Mesenchymal stem cell (in vitro differentiated cells and primary cell): ENCODE results near the gene MUC5AC. TPM values are rescaled to one million over a fixed set of nuclear protein-coding genes. Genes with fewer than 3 reads are reported as not detected.
A peak's percentile ranks its signal among the peaks of the same experiment; 100 is the strongest.

Experiments used
- DNase-seq: peaks from one replicate; pipeline ENCODE4 v3.0.0-alpha.2; 2013
- H2AFZ ChIP-seq: one replicate; pipeline ENCODE4 v1.6.1; 2013; ENCODE audit warnings: low read depth, mild to moderate bottlenecking, control low read depth, inconsistent platforms, low read length, moderate library complexity
- H2AK5ac ChIP-seq: 2 replicates; pipeline ENCODE4 v1.6.1; 2013; ENCODE audit warnings: low read length, moderate library complexity, mild to moderate bottlenecking, inconsistent platforms; ENCODE audit not compliant: severe bottlenecking
- H2BK120ac ChIP-seq: one replicate; pipeline ENCODE4 v1.6.1; 2013; ENCODE audit warnings: low read depth, mild to moderate bottlenecking, inconsistent platforms, low read length, moderate library complexity
- H2BK12ac ChIP-seq, 2 experiments: one replicate each; pipeline ENCODE4 v1.6.1; 2013; ENCODE audit warnings: inconsistent platforms in 2 of 2, low read length in 2 of 2, mild to moderate bottlenecking in 2 of 2, moderate library complexity in 2 of 2, control low read depth in 1 of 2
- H2BK15ac ChIP-seq: one replicate; pipeline ENCODE4 v1.6.1; 2013; ENCODE audit warnings: mild to moderate bottlenecking, low read depth, inconsistent platforms; ENCODE audit not compliant: poor library complexity, severe bottlenecking
- H2BK5ac ChIP-seq: 2 replicates; pipeline ENCODE4 v1.6.1; 2013; ENCODE audit warnings: low read depth, mild to moderate bottlenecking, low read length, control low read depth, inconsistent platforms; ENCODE audit not compliant: poor library complexity, severe bottlenecking
- H3K14ac ChIP-seq, 2 experiments: one replicate each; pipeline ENCODE4 v1.6.1; 2013; ENCODE audit warnings: inconsistent platforms in 2 of 2, low read length in 2 of 2, control low read depth in 1 of 2, mild to moderate bottlenecking in 1 of 2, moderate library complexity in 1 of 2
- H3K18ac ChIP-seq, 2 experiments: one replicate each; pipeline ENCODE4 v1.6.1; 2013; ENCODE audit warnings: inconsistent platforms in 2 of 2, low read length in 2 of 2, control low read depth in 1 of 2, low read depth in 1 of 2, mild to moderate bottlenecking in 1 of 2
- H3K23ac ChIP-seq, 2 experiments: one replicate each; pipeline ENCODE4 v1.6.1; 2013; ENCODE audit warnings: inconsistent platforms in 2 of 2, low read length in 2 of 2, mild to moderate bottlenecking in 2 of 2, moderate library complexity in 2 of 2, control low read depth in 1 of 2
- H3K27ac ChIP-seq: 2 replicates; pipeline ENCODE4 v1.5.1; 2013; ENCODE audit warnings: mild to moderate bottlenecking, moderate library complexity, low read length, control low read depth, inconsistent platforms; ENCODE audit not compliant: poor library complexity, severe bottlenecking
- H3K27me3 ChIP-seq, 2 experiments: 2 replicates each; pipeline versions ENCODE4 v1.6.1 to v1.7.0; 2013; ENCODE audit warnings: low read length in 2 of 2, mild to moderate bottlenecking in 2 of 2, moderate library complexity in 2 of 2, control low read depth in 1 of 2, inconsistent platforms in 1 of 2; ENCODE audit not compliant: control insufficient read depth in 1 of 2, insufficient read depth in 1 of 2
- H3K36me3 ChIP-seq, 2 experiments: 2 replicates each; pipeline versions ENCODE4 v1.6.1 to v1.7.0; 2013; ENCODE audit warnings: low read length in 2 of 2, control low read depth in 1 of 2, inconsistent platforms in 1 of 2, low read depth in 1 of 2, mild to moderate bottlenecking in 1 of 2; ENCODE audit not compliant: insufficient read depth in 2 of 2, control insufficient read depth in 1 of 2
- H3K4ac ChIP-seq, 2 experiments: one replicate each; pipeline ENCODE4 v1.6.1; 2013; ENCODE audit warnings: inconsistent platforms in 2 of 2, low read length in 2 of 2, mild to moderate bottlenecking in 2 of 2, moderate library complexity in 2 of 2, control low read depth in 1 of 2, low read depth in 1 of 2
- H3K4me1 ChIP-seq: 2 replicates; pipeline ENCODE4 v1.6.1; 2013; ENCODE audit warnings: low read depth, low read length, control low read depth; ENCODE audit not compliant: control insufficient read depth, insufficient read depth
- H3K4me2 ChIP-seq: 2 replicates; pipeline ENCODE4 v1.6.1; 2013; ENCODE audit warnings: low read length, mild to moderate bottlenecking, inconsistent platforms; ENCODE audit not compliant: poor library complexity, severe bottlenecking
- H3K4me3 ChIP-seq, 2 experiments: 2 replicates each; pipeline versions ENCODE4 v1.5.1 to v1.7.0; 2013; ENCODE audit warnings: low read length in 2 of 2, mild to moderate bottlenecking in 2 of 2, control low read depth in 1 of 2, low read depth in 1 of 2; ENCODE audit not compliant: insufficient read depth in 1 of 2
- H3K79me1 ChIP-seq: replicated peaks from 2 replicates; pipeline ENCODE4 v1.6.1; 2013; ENCODE audit warnings: mild to moderate bottlenecking, control low read depth, low read length, inconsistent platforms; ENCODE audit not compliant: poor library complexity, severe bottlenecking
- H3K9ac ChIP-seq: 2 replicates; pipeline ENCODE4 v1.7.0; 2013; ENCODE audit warnings: mild to moderate bottlenecking, low read length, moderate library complexity
- H3K9me3 ChIP-seq: 2 replicates; pipeline ENCODE4 v1.7.0; 2013; ENCODE audit warnings: mild to moderate bottlenecking, low read length; ENCODE audit not compliant: control insufficient read depth
- H4K8ac ChIP-seq: one replicate; pipeline ENCODE4 v1.6.1; 2013; ENCODE audit warnings: inconsistent platforms, mild to moderate bottlenecking, low read length, moderate library complexity
- H4K91ac ChIP-seq: one replicate; pipeline ENCODE4 v1.6.1; 2013; ENCODE audit warnings: mild to moderate bottlenecking, low read length, inconsistent platforms
- WGBS: methylation state at CpG from one replicate; pipeline ENCODE4 v1.1.7; 2013; ENCODE audit warnings: mixed read lengths; 5-methylcytosine and 5-hydroxymethylcytosine counted together
- polyA plus RNA-seq, 2 experiments: library from polyadenylated mRNA; stranded (reverse); fragments of 200-250 nt; gene quantifications; one replicate each; pipeline ENCODE4 v1.2.3, GENCODE V29; 2013

MUC5AC gene, protein sequence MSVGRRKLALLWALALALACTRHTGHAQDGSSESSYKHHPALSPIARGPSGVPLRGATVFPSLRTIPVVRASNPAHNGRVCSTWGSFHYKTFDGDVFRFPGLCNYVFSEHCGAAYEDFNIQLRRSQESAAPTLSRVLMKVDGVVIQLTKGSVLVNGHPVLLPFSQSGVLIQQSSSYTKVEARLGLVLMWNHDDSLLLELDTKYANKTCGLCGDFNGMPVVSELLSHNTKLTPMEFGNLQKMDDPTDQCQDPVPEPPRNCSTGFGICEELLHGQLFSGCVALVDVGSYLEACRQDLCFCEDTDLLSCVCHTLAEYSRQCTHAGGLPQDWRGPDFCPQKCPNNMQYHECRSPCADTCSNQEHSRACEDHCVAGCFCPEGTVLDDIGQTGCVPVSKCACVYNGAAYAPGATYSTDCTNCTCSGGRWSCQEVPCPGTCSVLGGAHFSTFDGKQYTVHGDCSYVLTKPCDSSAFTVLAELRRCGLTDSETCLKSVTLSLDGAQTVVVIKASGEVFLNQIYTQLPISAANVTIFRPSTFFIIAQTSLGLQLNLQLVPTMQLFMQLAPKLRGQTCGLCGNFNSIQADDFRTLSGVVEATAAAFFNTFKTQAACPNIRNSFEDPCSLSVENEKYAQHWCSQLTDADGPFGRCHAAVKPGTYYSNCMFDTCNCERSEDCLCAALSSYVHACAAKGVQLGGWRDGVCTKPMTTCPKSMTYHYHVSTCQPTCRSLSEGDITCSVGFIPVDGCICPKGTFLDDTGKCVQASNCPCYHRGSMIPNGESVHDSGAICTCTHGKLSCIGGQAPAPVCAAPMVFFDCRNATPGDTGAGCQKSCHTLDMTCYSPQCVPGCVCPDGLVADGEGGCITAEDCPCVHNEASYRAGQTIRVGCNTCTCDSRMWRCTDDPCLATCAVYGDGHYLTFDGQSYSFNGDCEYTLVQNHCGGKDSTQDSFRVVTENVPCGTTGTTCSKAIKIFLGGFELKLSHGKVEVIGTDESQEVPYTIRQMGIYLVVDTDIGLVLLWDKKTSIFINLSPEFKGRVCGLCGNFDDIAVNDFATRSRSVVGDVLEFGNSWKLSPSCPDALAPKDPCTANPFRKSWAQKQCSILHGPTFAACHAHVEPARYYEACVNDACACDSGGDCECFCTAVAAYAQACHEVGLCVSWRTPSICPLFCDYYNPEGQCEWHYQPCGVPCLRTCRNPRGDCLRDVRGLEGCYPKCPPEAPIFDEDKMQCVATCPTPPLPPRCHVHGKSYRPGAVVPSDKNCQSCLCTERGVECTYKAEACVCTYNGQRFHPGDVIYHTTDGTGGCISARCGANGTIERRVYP (N-terminal part only)
- polyA plus RNA-seq (2013, experiment 1 of 2): not detected
- polyA plus RNA-seq (2013, experiment 2 of 2): not detected

DNA sequence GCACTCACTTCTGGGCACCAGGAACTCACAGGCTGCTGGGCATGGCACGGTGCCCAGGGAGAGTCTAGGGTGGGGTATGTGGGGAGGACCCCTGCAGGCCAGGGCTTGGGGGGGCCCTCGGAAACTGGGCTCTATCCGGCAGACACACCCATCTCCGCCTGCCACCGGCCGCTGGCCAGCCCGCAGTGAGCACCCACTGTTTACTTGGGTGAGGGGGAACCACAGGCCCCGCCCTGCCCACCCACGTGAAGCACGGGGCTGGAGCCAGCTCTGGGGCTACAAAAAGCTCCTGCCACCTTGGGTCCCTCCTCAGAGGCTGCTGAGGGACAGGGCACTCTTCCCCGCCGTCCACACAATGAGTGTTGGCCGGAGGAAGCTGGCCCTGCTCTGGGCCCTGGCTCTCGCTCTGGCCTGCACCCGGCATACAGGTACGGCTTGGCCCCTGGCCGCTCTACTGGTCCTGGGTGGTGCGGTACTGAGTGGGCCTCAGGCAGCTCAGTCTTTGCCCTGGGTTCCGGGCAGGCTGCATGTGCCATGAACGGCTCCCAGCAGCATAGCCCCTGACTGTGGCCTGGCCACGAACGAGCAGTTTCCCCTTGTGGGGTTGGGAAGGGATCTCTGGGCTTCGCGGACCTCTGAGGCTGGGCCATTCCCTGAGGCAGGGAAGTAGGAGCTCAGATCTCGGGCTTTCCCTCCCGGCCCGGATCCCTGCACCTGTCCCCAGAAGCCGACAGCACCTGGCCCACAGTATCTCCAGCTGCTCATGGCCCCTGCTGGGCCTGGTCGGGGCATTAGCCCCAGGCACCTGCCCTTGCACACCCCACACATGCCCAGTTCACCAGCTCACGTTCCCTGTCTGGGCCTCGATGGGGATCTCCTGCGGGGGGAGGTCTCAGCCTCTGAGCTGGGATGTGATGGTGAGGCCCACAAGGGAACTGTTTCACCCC is at the start of gene MUC5AC:
Gene MUC5AC, plus strand, starts transcription at position 309 of the 947 bp plus-strand sequence. Its CDS starts 47 bp downstream, at position 356.
- Histone ChIP-seq H3K4me1 (peaks cover 31% of the 10 kb centered on the region), H3K4me2 (no peak within 1 kb of the TSS), H3K36me3 (no peaks in the 10 kb centered on the region), H3K23ac (no peak within 1 kb of the TSS), H3K18ac (no peak within 1 kb of the TSS), H3K14ac (no peak within 1 kb of the TSS), H2AK5ac (peak within 1 kb of the TSS; percentile 61), H4K8ac (no peak within 1 kb of the TSS), H2BK5ac (no peak within 1 kb of the TSS), H2BK12ac (no peak within 1 kb of the TSS), H2AFZ (no peak within 1 kb of the TSS), H4K91ac (no peak within 1 kb of the TSS), H3K4ac (no peak within 1 kb of the TSS), H3K4me3 (no peak within 1 kb of the TSS), H3K9ac (no peak within 1 kb of the TSS), H3K27ac (no peak within 1 kb of the TSS), H2BK120ac (no peak within 1 kb of the TSS), H3K27me3 (peaks cover 0 to 26% of the 10 kb centered on the region in 2 experiments), H3K79me1 (no peaks in the 10 kb centered on the region), H3K9me3 (no peaks in the 10 kb centered on the region), H2BK15ac (no peak within 1 kb of the TSS)
- 91% methylated on average over 32 of the region's 32 CpGs for WGBS
- no peak for DNase-seq

DNA sequence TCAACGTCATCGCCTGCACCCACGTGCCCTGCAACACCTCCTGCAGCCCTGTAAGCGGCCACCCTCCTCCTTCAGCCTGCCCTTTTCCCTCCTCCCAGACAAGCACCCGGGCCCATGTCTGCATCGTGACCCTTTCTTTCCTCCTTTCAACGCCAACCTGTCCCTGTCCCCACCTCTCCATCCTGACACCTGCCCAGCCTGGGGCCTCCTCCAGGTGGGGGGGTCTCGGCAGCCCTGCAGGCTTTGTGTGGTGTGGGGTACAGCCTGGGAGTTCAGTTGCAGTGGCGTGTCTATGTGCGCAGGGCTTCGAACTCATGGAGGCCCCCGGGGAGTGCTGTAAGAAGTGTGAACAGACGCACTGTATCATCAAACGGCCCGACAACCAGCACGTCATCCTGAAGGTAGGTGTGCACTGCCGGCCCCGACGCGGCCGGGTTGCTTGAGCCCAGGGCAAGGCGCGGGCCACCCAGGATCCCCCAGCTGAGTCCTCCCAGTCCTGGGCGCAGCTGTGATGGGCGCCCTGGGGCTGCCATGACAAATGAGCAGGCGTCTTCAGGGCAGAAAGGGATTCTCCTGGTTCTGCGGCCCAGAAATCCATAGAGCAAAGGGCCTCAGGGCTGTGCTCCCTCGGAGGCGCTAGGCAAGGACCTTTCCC is 49.4 kb upstream of the MUC5AC start:
- H2BK15ac ChIP-seq: no peak overlapping the region
- H2AK5ac ChIP-seq: no peak overlapping the region
- no peaks in the 10 kb centered on the region for H3K79me1 ChIP-seq
- H3K4me1 ChIP-seq: no peaks in the 10 kb centered on the region
- no peak overlapping the region for H2AFZ ChIP-seq
- 82% methylated on average over 27 of the region's 29 CpGs for WGBS
- no peak overlapping the region for H3K23ac ChIP-seq
- H3K4me2 ChIP-seq: no peak overlapping the region
- DNase-seq: no peak
- H3K9me3 ChIP-seq: no peaks in the 10 kb centered on the region
- no peak overlapping the region for H3K18ac ChIP-seq
- no peak overlapping the region for H3K4ac ChIP-seq
- no peak overlapping the region for H3K27ac ChIP-seq
- no peaks in the 10 kb centered on the region for H3K36me3 ChIP-seq
- H3K27me3 ChIP-seq: peaks cover 13% of the 10 kb centered on the region in 2 experiments
- H4K8ac ChIP-seq: no peak overlapping the region
- H3K9ac ChIP-seq: no peak overlapping the region
- H3K14ac ChIP-seq: no peak overlapping the region
- H2BK120ac ChIP-seq: no peak overlapping the region
- H4K91ac ChIP-seq: no peak overlapping the region
- no peak overlapping the region for H2BK5ac ChIP-seq
- no peak overlapping the region for H2BK12ac ChIP-seq
- no peak overlapping the region for H3K4me3 ChIP-seq

DNA sequence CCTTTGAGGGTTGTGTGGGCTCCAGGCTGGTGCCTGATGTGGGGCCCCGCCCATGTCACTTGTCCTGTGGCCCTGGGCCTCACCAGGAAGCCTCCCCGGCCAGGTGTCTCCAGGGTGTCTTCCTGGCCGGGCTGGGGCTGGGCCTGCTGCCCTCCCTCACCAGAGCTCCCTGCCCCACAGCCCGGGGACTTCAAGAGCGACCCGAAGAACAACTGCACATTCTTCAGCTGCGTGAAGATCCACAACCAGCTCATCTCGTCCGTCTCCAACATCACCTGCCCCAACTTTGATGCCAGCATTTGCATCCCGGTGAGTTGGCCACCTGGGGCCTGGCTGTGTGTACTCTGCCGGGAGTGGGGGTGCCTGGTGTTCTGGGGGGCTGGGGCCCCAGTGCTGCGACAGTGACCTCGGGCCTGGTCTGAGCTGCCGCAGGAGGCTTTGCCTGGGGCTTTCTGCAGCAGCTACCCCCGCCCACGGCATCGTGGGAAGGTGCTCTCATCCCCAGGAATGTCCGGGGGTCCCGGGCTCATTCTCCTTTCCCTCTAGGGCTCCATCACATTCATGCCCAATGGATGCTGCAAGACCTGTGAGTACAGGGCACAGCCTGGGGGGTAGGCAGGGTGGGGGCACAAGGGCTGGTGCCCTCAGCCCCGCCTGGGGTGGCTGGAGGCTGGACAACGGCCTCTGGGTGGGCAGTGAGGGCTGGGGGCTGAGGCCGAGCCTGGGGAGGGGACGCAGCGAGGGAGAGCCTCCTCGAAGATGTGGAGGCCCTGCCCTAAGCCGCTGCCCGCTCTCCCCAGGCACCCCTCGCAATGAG is 48.4 kb upstream of the MUC5AC start:
- Histone ChIP-seq H4K8ac (no peak overlapping the region), H3K27me3 (peaks cover 13 to 19% of the 10 kb centered on the region in 2 experiments), H3K14ac (no peak overlapping the region), H2BK5ac (no peak overlapping the region), H2AK5ac (no peak overlapping the region), H3K18ac (no peak overlapping the region), H3K9ac (no peak overlapping the region), H4K91ac (no peak overlapping the region), H3K79me1 (no peaks in the 10 kb centered on the region), H2BK120ac (no peak overlapping the region), H3K23ac (no peak overlapping the region), H3K27ac (no peak overlapping the region), H3K9me3 (no peaks in the 10 kb centered on the region), H3K4me3 (no peak overlapping the region), H3K4me1 (no peaks in the 10 kb centered on the region), H3K4ac (no peak overlapping the region), H3K4me2 (no peak overlapping the region), H3K36me3 (no peaks in the 10 kb centered on the region), H2BK15ac (no peak overlapping the region), H2AFZ (no peak overlapping the region), H2BK12ac (no peak overlapping the region)
- WGBS: 80% methylated on average over 19 of the region's 28 CpGs
- no peak for DNase-seq
